ENCODE results near the gene TSSK3.

TSSK3 gene

GRCh38 chr1:32362474-32363313 lies at the start of gene TSSK3, which contains the start of gene FAM229A:
Gene TSSK3, plus strand, starts transcription at chr1:32362539. Its CDS starts 163 bp downstream, at chr1:32362702.
Gene FAM229A, minus strand, starts transcription at chr1:32362485. Its CDS starts 394 bp downstream, at chr1:32362091.
- TF ChIP-seq, protein P1, sequence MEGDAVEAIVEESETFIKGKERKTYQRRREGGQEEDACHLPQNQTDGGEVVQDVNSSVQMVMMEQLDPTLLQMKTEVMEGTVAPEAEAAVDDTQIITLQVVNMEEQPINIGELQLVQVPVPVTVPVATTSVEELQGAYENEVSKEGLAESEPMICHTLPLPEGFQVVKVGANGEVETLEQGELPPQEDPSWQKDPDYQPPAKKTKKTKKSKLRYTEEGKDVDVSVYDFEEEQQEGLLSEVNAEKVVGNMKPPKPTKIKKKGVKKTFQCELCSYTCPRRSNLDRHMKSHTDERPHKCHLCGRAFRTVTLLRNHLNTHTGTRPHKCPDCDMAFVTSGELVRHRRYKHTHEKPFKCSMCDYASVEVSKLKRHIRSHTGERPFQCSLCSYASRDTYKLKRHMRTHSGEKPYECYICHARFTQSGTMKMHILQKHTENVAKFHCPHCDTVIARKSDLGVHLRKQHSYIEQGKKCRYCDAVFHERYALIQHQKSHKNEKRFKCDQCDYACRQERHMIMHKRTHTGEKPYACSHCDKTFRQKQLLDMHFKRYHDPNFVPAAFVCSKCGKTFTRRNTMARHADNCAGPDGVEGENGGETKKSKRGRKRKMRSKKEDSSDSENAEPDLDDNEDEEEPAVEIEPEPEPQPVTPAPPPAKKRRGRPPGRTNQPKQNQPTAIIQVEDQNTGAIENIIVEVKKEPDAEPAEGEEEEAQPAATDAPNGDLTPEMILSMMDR (IDR thresholded peaks at IDR 0.05; ENCODE audit: low read depth, low read length, missing control alignments) = no peak
- no peak within 1 kb of the TSS for H3K4me3 ChIP-seq (ENCODE audit: low read depth, low read length)
- no peak for DNase-seq (ENCODE audit: low read depth)

- H3K4me3 ChIP-seq (ENCODE audit: low read depth, low read length) = no peak overlapping the region
- TF ChIP-seq, protein P1 (IDR thresholded peaks at IDR 0.05; ENCODE audit: low read depth, low read length, missing control alignments) = no peak
- no peak for DNase-seq (ENCODE audit: low read depth)
Measured at GRCh38 chr1:32316903-32317277, 45.4 kb upstream of the TSSK3 start.

DNA sequence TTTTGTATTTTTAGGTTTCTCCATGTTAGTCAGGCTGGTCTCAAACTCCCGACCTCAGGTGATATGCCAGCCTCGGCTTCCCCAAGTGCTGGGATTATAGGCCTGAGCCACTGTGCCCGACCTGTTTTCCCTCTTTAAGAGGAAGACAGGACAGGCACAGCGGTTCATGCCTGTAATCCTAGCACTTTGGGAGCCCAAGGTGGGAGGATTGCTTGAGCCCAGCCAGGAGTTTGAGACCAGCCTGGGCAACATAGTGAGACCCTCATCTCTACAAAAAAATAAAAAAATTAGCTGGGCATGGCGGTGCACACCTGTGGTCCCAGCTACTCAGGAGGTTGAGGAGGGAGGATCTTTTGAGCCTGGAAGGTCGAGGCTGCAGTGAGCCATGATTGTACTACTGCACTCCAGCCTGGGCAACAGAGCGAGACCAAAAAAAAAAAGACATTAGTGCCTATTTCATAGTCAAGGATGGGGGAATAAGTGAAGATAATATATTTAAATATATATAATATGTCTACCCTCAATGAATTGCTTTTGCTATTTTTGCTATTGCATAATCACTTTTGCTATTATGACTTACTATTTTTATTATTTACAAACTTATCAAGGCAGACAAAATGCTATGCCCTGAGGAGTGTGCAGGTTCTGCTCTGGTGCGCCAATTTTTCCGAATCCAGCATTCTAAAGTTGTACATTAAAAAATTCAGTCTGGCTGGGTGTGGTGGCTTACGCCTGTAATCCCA lies 44.0 kb upstream of the TSSK3 start:
- TF ChIP-seq, protein P1 (IDR thresholded peaks at IDR 0.05; ENCODE audit: low read depth, low read length, missing control alignments) = no peak
- DNase-seq (ENCODE audit: low read depth) = no peak
- H3K4me3 ChIP-seq (ENCODE audit: low read depth, low read length) = no peak overlapping the region

- TF ChIP-seq, protein P1 (IDR thresholded peaks at IDR 0.05; ENCODE audit: low read depth, low read length, missing control alignments) = no peak
- DNase-seq (ENCODE audit: low read depth) = no peak
- H3K4me3 ChIP-seq (ENCODE audit: low read depth, low read length) = no peak overlapping the region
Measured at GRCh38 chr1:32321712-32322291, 40.5 kb upstream of the TSSK3 start.

- DNase-seq (ENCODE audit: low read depth) = no peak
- H3K4me3 ChIP-seq (ENCODE audit: low read depth, low read length) = no peak overlapping the region
- TF ChIP-seq, protein P1 (IDR thresholded peaks at IDR 0.05; ENCODE audit: low read depth, low read length, missing control alignments) = no peak
Measured at GRCh38 chr1:32327204-32327603, 35.1 kb upstream of the TSSK3 start.

DNA sequence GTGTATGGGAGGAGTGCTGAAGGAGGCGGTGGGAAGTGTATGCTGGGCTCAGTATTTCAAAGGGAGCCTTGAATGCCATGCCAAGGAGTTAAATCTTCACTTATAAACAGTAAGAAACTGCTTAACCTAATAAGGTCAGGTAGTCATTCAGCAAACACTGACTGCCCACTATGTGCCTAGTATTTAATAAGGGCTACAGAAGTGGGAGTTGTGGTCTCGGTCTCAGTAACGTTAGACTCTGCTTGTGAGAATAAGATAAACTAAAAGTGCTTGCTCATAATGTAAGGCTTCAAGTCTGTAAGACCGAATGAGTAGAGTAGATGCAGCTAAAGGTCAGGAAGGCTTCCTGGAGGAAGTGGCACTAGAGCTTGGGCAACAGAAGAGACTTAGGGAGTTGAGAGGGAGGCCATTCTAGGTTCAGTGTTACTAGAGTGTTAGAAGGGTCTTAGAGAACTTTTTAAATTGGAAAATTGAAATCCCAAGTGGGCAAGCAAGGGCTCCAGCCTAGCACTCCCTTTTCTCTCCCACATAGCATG lies 32.3 kb upstream of the TSSK3 start:
- TF ChIP-seq, protein P1 (IDR thresholded peaks at IDR 0.05; ENCODE audit: low read depth, low read length, missing control alignments) = no peak
- no peak overlapping the region for H3K4me3 ChIP-seq (ENCODE audit: low read depth, low read length)
- no peak for DNase-seq (ENCODE audit: low read depth)

All from GM12864 (cell line).